HFFc6 (cell line): ENCODE measurements around the gene TMEM74B. TPM values are rescaled to one million over a fixed set of nuclear protein-coding genes. Genes with fewer than 3 reads are reported as not detected.

Experiments
- DNase-seq: peaks from one replicate; pipeline ENCODE4 v3.0.0-alpha.2; 2018
- H3K27ac Mint-ChIP-seq: 2 replicates; pipeline ENCODE4 v1.8.0; 2020; ENCODE audit warnings: mild to moderate bottlenecking, mixed read lengths
- H3K27me3 Mint-ChIP-seq: 2 replicates; pipeline ENCODE4 v1.8.0; 2021; ENCODE audit warnings: mild to moderate bottlenecking, moderate library complexity, mixed read lengths; ENCODE audit not compliant: insufficient read depth
- H3K36me3 Mint-ChIP-seq: 2 replicates; pipeline ENCODE4 v1.8.0; 2021; ENCODE audit warnings: low read depth, mixed read lengths
- H3K4me1 Mint-ChIP-seq: 2 replicates; pipeline ENCODE4 v1.8.0; 2020; ENCODE audit warnings: low read depth, mixed read lengths
- H3K4me3 Mint-ChIP-seq: 2 replicates; pipeline ENCODE4 v1.8.0; 2020; ENCODE audit warnings: mild to moderate bottlenecking, moderate library complexity, mixed read lengths
- H3K9me3 Mint-ChIP-seq: 2 replicates; pipeline ENCODE4 v1.8.0; 2020; ENCODE audit warnings: mild to moderate bottlenecking, mixed read lengths
- CTCF ChIP-seq: fragments of 200-600 bp; sonication (generic); IDR thresholded peaks from 2 replicates; pipeline ENCODE4 v1.5.0; 2021; ENCODE audit warnings: antibody characterized with exemption, mild to moderate bottlenecking
- total RNA-seq, 6 experiments: library from RNA; stranded (reverse); fragmentation: NEBNext Ultra II Directional; extraction: Animal tissue kit (Norgen Biotek cat#: 25700); gene quantifications; 2 replicates in 1 of 6; 3 replicates in 5 of 6; pipeline ENCODE4 v1.2.3, GENCODE V29; 2021

The TMEM74B gene
- total RNA-seq, 6 experiments from 2014 or later, result not detected

- no peak for TF ChIP-seq CTCF
- H3K4me3 Mint-ChIP-seq, result no peak overlapping the region
- no peaks in the 10 kb centered on the region for H3K4me1 Mint-ChIP-seq
- H3K27ac Mint-ChIP-seq, result no peak overlapping the region
- H3K9me3 Mint-ChIP-seq, result no peaks in the 10 kb centered on the region
- peaks cover 59% of the 10 kb centered on the region for H3K36me3 Mint-ChIP-seq
- DNase-seq, result no peak
- no peaks in the 10 kb centered on the region; the same call in 1 of the 2 replicates for H3K27me3 Mint-ChIP-seq
These were observed 17.6 kb downstream of the TMEM74B start for GRCh38 chr20:1166948-1167720.

GRCh38 chr20:1165941-1166340 lies 18.8 kb downstream of the TMEM74B start:
- no peak for DNase-seq
- peaks cover 55% of the 10 kb centered on the region for H3K36me3 Mint-ChIP-seq
- no peaks in the 10 kb centered on the region; the same call in none of the 2 replicates for H3K27me3 Mint-ChIP-seq
- H3K27ac Mint-ChIP-seq, result no peak overlapping the region
- H3K4me3 Mint-ChIP-seq, result no peak overlapping the region
- H3K9me3 Mint-ChIP-seq, result no peaks in the 10 kb centered on the region
- TF ChIP-seq CTCF, result no peak
- no peaks in the 10 kb centered on the region for H3K4me1 Mint-ChIP-seq

- Mint-ChIP-seq H3K27ac (no peak overlapping the region), H3K4me3 (no peak overlapping the region), H3K36me3 (peaks cover 56% of the 10 kb centered on the region), H3K4me1 (no peaks in the 10 kb centered on the region), H3K27me3 (no peaks in the 10 kb centered on the region; the same call in none of the 2 replicates), H3K9me3 (no peaks in the 10 kb centered on the region)
- no peak for DNase-seq
- no peak for TF ChIP-seq CTCF
These were observed 19.3 kb downstream of the TMEM74B start for GRCh38 chr20:1165521-1165920.

GRCh38 chr20:1164871-1165270 lies 19.9 kb downstream of the TMEM74B start:
- no peak overlapping the region for H3K27ac Mint-ChIP-seq
- H3K27me3 Mint-ChIP-seq, result no peaks in the 10 kb centered on the region; the same call in none of the 2 replicates
- no peaks in the 10 kb centered on the region for H3K4me1 Mint-ChIP-seq
- H3K4me3 Mint-ChIP-seq, result no peak overlapping the region
- H3K9me3 Mint-ChIP-seq, result no peaks in the 10 kb centered on the region
- no peak for DNase-seq
- no peak for TF ChIP-seq CTCF
- H3K36me3 Mint-ChIP-seq, result peaks cover 52% of the 10 kb centered on the region

GRCh38 chr20:1163653-1164052 lies 21.1 kb downstream of the TMEM74B start:
- H3K27ac Mint-ChIP-seq, result no peak overlapping the region
- no peaks in the 10 kb centered on the region for H3K4me1 Mint-ChIP-seq
- H3K9me3 Mint-ChIP-seq, result no peaks in the 10 kb centered on the region
- H3K27me3 Mint-ChIP-seq, result no peaks in the 10 kb centered on the region; the same call in none of the 2 replicates
- DNase-seq, result no peak
- TF ChIP-seq CTCF, result no peak
- H3K4me3 Mint-ChIP-seq, result no peak overlapping the region
- peaks cover 49% of the 10 kb centered on the region for H3K36me3 Mint-ChIP-seq
